MG63 (cell line): Measurements from ENCODE around the gene GXYLT1. TPM values are rescaled to one million over a fixed set of nuclear protein-coding genes. Genes with fewer than 3 reads are reported as not detected.
A peak's percentile ranks its signal among the peaks of the same experiment; 100 is the strongest.
"Not testable (repeated sequence)": the region's sequence is repeated elsewhere in the genome, so short reads cannot be mapped to it uniquely, and the experiment has no call there.

ENCODE experiments used
- DNase-seq: peaks from one replicate; pipeline ENCODE4 v3.0.0-alpha.2; 2020
- H3K27me3 ChIP-seq: fragments of 250-450 bp; sonication (Bioruptor Pico); 2 replicates; pipeline ENCODE4 v1.5.1; 2020; ENCODE audit warnings: mild to moderate bottlenecking, moderate library complexity
- H3K36me3 ChIP-seq: fragments of 250-450 bp; sonication (Bioruptor Pico); 2 replicates; pipeline ENCODE4 v1.5.1; 2020; ENCODE audit warnings: mild to moderate bottlenecking, moderate library complexity
- H3K4me3 ChIP-seq: fragments of 250-450 bp; sonication (Bioruptor Pico); 2 replicates; pipeline ENCODE4 v1.5.1; 2020; ENCODE audit warnings: mild to moderate bottlenecking, moderate library complexity
- H3K9me3 ChIP-seq: fragments of 250-450 bp; sonication (Bioruptor Pico); 2 replicates; pipeline ENCODE4 v1.5.1; 2020; ENCODE audit warnings: mild to moderate bottlenecking, moderate library complexity
- total RNA-seq: library from RNA; depleted of rRNA; stranded (reverse); fragments of >200 nt; shearing (Covaris generic); gene quantifications from 2 replicates; pipeline ENCODE4 v1.2.3, GENCODE V29; 2014; ENCODE audit warnings: low replicate concordance; rRNA removed

The GXYLT1 gene
- total RNA-seq, 1 experiment from 2014 or later: 7.8 TPM

DNA sequence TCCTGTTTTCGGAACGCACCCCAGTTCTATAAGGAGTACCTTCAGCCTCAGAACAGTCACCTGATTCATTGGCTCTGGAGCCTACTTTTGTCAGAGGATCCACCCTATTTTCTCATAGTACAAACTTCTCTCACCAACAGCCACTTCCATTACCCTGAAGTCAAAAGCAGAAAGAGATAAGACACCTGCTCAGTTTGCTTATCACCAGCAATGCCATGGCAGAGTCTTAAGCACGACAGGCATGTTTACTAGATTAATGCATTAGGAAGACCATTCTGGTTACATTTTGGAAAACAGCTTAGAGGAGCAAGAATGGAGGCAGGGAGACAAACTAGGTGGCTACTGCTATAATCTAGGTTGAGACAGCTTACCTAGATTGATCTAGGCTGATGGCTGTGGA lies 67.7 kb downstream of the GXYLT1 start:
- Histone ChIP-seq H3K4me3 (no peak overlapping the region), H3K9me3 (no peaks in the 10 kb centered on the region), H3K27me3 (no peaks in the 10 kb centered on the region), H3K36me3 (no peaks in the 10 kb centered on the region)
- no peak for DNase-seq

DNA sequence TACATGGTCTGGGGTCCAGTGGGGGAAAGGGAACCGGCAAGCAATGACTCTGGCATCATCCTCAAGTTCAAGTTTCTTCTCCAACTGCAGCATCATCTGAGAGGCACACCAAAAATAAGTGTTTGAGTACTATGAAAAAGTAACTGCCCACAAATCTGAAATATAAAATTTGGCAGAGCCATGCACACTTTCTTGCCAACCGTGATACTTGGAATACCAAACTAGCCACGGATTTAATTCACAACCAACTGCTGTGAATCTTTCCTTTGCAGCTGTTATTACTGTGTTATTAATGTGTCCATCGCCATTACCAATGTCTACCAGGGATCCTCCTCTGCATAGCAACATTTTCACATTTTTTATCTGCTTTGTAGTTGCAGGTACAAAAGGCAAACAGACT lies 74.6 kb downstream of the GXYLT1 start:
- Histone ChIP-seq H3K4me3 (no peak overlapping the region), H3K36me3 (no peaks in the 10 kb centered on the region), H3K27me3 (no peaks in the 10 kb centered on the region), H3K9me3 (no peaks in the 10 kb centered on the region)
- peak; percentile 5 for DNase-seq

GRCh38 chr12:42059127-42059526 lies 85.5 kb downstream of the GXYLT1 start:
- Histone ChIP-seq H3K9me3 (no peaks in the 10 kb centered on the region), H3K27me3 (no peaks in the 10 kb centered on the region), H3K36me3 (no peaks in the 10 kb centered on the region), H3K4me3 (no peak overlapping the region)
- no peak for DNase-seq

GRCh38 chr12:42056130-42056529 lies 88.5 kb downstream of the GXYLT1 start:
- Histone ChIP-seq H3K4me3 (no peak overlapping the region), H3K27me3 (no peaks in the 10 kb centered on the region), H3K9me3 (no peaks in the 10 kb centered on the region), H3K36me3 (no peaks in the 10 kb centered on the region)
- DNase-seq: no peak

- Histone ChIP-seq H3K9me3 (no peaks in the 10 kb centered on the region), H3K36me3 (no peaks in the 10 kb centered on the region), H3K27me3 (no peaks in the 10 kb centered on the region), H3K4me3 (no peak overlapping the region)
- DNase-seq: no peak
These were observed 91.2 kb downstream of the GXYLT1 start for GRCh38 chr12:42053456-42053855.

DNA sequence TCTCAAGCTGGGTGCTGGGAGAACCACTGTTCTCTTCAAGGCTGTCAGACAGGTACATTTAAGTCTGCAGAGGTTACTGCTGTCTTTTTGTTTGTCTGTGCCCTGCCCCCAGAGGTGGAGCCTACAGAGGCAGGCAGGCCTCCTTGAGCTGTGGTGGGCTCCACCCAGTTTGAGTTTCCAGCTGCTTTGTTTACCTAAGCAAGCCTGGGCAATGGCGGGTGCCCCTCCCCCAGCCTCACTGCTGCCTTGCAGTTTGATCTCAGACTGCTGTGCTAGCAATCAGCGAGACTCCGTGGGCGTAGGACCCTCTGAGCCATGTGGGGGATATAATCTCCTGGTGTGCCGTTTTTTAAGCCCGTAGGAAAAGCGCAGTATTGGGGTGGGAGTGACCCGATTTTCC lies 95.7 kb downstream of the GXYLT1 start:
- not testable (repeated sequence) for H3K27me3 ChIP-seq, DNase-seq, H3K9me3 ChIP-seq, H3K36me3 ChIP-seq, H3K4me3 ChIP-seq

DNA sequence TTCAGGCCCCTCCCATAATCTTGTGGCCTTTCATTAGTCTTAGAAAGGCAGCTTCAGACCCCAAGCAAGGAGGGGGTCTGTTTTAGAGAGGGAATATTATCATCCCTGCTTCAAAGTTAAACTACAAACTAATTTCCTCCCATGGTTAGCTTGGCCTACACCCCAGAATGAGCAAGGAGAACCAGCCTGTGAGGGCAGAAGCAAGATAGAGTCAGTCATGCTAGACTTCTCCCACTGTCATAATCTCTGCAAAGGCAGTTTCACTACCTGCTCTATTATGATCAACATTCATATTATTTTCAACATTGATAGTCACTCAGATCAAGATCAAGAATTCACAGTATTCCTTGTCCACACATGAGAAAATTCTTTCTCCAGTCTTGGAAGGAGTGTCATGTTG lies 105.1 kb downstream of the GXYLT1 start:
- Histone ChIP-seq H3K4me3 (no peak overlapping the region), H3K27me3 (no peaks in the 10 kb centered on the region), H3K9me3 (peaks cover 3% of the 10 kb centered on the region; the same call in 1 of the 2 replicates), H3K36me3 (no peaks in the 10 kb centered on the region)
- DNase-seq: no peak

DNA sequence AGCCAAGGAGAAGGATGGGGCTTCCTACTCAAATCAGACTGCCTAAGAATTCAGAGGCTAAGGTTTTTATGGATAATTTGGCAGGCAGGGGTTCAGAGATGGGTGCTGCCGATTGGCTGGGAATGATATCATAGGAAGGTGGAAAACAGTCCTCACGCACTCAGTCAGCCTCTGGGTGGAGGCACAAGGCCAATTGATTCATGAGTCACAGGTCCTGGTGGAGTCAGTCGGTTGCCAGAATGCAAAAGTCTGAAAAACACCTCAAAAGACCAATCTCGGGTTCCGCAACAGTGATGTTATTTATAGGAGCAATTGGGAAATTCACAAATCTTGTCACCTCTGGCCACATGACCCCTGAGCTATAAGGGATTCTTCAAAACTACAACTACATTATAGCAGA lies 105.5 kb downstream of the GXYLT1 start:
- DNase-seq: peak; percentile 62

DNA sequence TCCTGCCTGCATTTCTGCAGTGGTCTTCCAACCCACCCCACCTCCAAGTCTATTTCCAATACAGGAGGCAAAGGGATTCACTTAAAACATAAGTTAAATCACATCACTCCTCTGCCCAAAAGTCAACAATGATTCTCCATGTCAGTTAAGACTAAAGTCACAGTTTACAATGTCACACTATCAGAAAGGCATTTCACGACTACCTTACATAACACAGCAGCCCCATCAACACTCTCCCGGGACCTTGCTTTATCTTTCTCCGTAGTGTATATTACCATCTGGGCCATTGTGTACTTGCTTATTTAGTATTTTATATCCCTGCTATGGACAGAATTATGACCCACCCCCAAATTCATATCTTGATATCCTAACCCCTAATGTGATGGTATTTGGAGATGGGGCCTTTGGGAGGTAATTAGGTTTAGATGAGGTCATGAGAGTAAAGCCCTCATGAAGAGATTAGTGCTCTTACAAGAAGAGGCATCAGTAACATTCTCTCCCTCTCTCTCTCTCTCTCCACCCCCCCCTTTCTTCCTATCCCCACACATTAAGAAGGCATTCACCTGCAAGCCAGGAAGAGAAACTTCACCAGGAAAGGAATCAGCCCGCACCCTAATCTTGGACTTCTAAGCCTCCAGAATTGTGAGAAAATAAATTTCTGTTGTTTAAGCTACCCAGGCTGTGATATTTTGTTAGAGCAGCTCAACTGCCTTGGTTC lies 112.7 kb downstream of the GXYLT1 start:
- Histone ChIP-seq H3K9me3 (no peaks in the 10 kb centered on the region), H3K4me3 (no peak overlapping the region), H3K36me3 (no peaks in the 10 kb centered on the region), H3K27me3 (no peaks in the 10 kb centered on the region)
- no peak for DNase-seq

More for the DNA sequence above, 105.5 kb downstream of the GXYLT1 start:
- Histone ChIP-seq H3K36me3 (no peaks in the 10 kb centered on the region), H3K4me3 (no peak overlapping the region), H3K9me3 (peaks cover 3% of the 10 kb centered on the region; the same call in 1 of the 2 replicates), H3K27me3 (no peaks in the 10 kb centered on the region)

Other genes with a start within 250 kb of the GXYLT1 start
- gene YAF2, start 93.4 kb upstream of the GXYLT1 start, total RNA-seq: 18.5 and 27.8 TPM in 2 replicates
- gene ZCRB1, start 181.2 kb upstream of the GXYLT1 start, total RNA-seq: 32.1 and 42.6 TPM in 2 replicates
- gene PPHLN1, start 181.3 kb upstream of the GXYLT1 start, total RNA-seq: 19.8 and 20.7 TPM in 2 replicates